COLO668 (cell line): ENCODE results near the gene MSL3B.

Experiments used
- DNase-seq: peaks from one replicate; lab custom pipeline; 2025; ENCODE audit not compliant: unreplicated experiment; lab: John Stamatoyannopoulos, UW

Gene MSL3B

GRCh38 chr2:233818639-233819621 lies 49.3 kb downstream of the MSL3B start:
- no peak for DNase-seq

GRCh38 chr2:233817995-233818638 lies 50.1 kb downstream of the MSL3B start:
- DNase-seq = no peak

- DNase-seq = no peak
Observed at GRCh38 chr2:233817361-233817911, 50.8 kb downstream of the MSL3B start.

- DNase-seq = no peak
Observed at GRCh38 chr2:233816771-233817170, 51.4 kb downstream of the MSL3B start.

GRCh38 chr2:233816334-233816733 lies 51.9 kb downstream of the MSL3B start:
- DNase-seq = no peak

- DNase-seq = no peak
Observed at GRCh38 chr2:233815861-233816260, 52.3 kb downstream of the MSL3B start.
